A549 (cell line): Measurements from ENCODE around the gene HOGA1. TPM values are rescaled to one million over a fixed set of nuclear protein-coding genes. Genes with fewer than 3 reads are reported as not detected.
A peak's percentile ranks its signal among the peaks of the same experiment; 100 is the strongest.
"Not testable (repeated sequence)": the region's sequence is repeated elsewhere in the genome, so short reads cannot be mapped to it uniquely, and the experiment has no call there.

Experiments used
- ATAC-seq, 2 experiments: fragments of 200-7000 bp in 1 of 2; fragments of >200 bp in 1 of 2; cut with Nextera tagmentation in 1 of 2; cut with Tn5 transposase in 1 of 2; 3 replicates each; pipeline versions ENCODE4 v1.8.0 to v1.9.1; 2018 to 2020; ENCODE audit warnings: mild to moderate bottlenecking in 1 of 2, moderate library complexity in 1 of 2
- CTCF ChIA-PET: fragments of 300-600 bp; sonication (Branson Sonifier 250); formaldehyde crosslinking; extraction: SDS; loops from one replicate; lab custom pipeline; 2021; ENCODE audit warnings: antibody characterized with exemption, inconsistent platforms; lab: Yijun Ruan, JAX
- POLR2A ChIA-PET: fragments of 350-600 bp; formaldehyde crosslinking; extraction: SDS; loops from one replicate; lab custom pipeline; 2021; ENCODE audit warnings: antibody characterized with exemption, inconsistent platforms; lab: Yijun Ruan, JAX
- DNase-seq, 2 experiments: peaks; one replicate each; pipeline versions ENCODE4 v3.0.0 to v3.0.0-alpha.2; 2011 to 2016; ENCODE audit warnings: low read depth in 1 of 2, low spot score in 1 of 2
- FAIRE-seq: peaks from 2 replicates; lab custom pipeline; 2011; peaks lifted over from hg19 to GRCh38; lab: Jason Lieb, UNC
- H3K27ac ChIP-seq, 2 experiments: fragments of >200 bp; sonication (Bioruptor Twin); formaldehyde crosslinking; 3 replicates each; pipeline ENCODE4 v1.5.1; 2016 to 2017
- H3K4me1 ChIP-seq: fragments of >200 bp; sonication (Bioruptor Twin); formaldehyde crosslinking; 3 replicates; pipeline ENCODE4 v1.6.1; 2016
- H3K4me2 ChIP-seq: fragments of >200 bp; sonication (Bioruptor Twin); formaldehyde crosslinking; 3 replicates; pipeline ENCODE4 v1.6.1; 2016
- H3K4me3 ChIP-seq: fragments of >200 bp; sonication (Bioruptor Twin); formaldehyde crosslinking; 3 replicates; pipeline ENCODE4 v1.5.1; 2016
- H3K9me3 ChIP-seq: fragments of >200 bp; sonication (Bioruptor Twin); formaldehyde crosslinking; 3 replicates; pipeline ENCODE4 v1.6.1; 2016
- CEBPB ChIP-seq, 2 experiments: fragments of >200 bp in 1 of 2; sonication (Bioruptor Twin) in 1 of 2; formaldehyde crosslinking in 1 of 2; IDR thresholded peaks; 2 replicates each; pipeline ENCODE4 v1.6.1; 2012 to 2016
- HOXB13 ChIP-seq: fragments of 250-450 bp; sonication (Bioruptor Pico); IDR thresholded peaks from 2 replicates; pipeline ENCODE4 v1.5.0; 2020; ENCODE audit warnings: low read depth, mild to moderate bottlenecking, moderate library complexity
- MAFK ChIP-seq: fragments of 450-650 bp; IDR thresholded peaks from 2 replicates; pipeline ENCODE4 v1.6.1; 2014; ENCODE audit not compliant: partially characterized antibody
- RAD21 ChIP-seq, 2 experiments: fragments of >200 bp in 1 of 2; sonication (Bioruptor Twin) in 1 of 2; formaldehyde crosslinking in 1 of 2; IDR thresholded peaks in 1 of 2; conservative IDR thresholded peaks in 1 of 2; 2 replicates in 1 of 2; 3 replicates in 1 of 2; pipeline ENCODE4 v1.6.1; 2012 to 2018; ENCODE audit warnings: inconsistent platforms in 1 of 2
- SMC3 ChIP-seq: fragments of >200 bp; sonication (Bioruptor Twin); formaldehyde crosslinking; IDR thresholded peaks from 3 replicates; pipeline ENCODE4 v1.6.1; 2018; ENCODE audit warnings: inconsistent platforms
- WGBS: methylation state at CpG from one replicate; pipeline ENCODE4 v1.1.6; 2017; ENCODE audit errors: missing lambda C conversion rate; 5-methylcytosine and 5-hydroxymethylcytosine counted together
- polyA plus RNA-seq, 4 experiments: library from polyadenylated mRNA; depleted of rRNA in 3 of 4; stranded (reverse); fragments of >200 nt; fragmentation: RNase III in 1 of 4; extraction: RNeasy Plus Mini Kit Qiagen cat#74134 plus additional on column Dnase treatment in 1 of 4; gene quantifications; 2 replicates in 3 of 4; 3 replicates in 1 of 4; pipeline ENCODE4 v1.2.3, GENCODE V29; 2011 to 2017
- TF ChIP-seq, protein P1 (sequence below): fragments of 450-650 bp; IDR thresholded peaks from 2 replicates; pipeline ENCODE4 v1.6.1; 2014; ENCODE audit warnings: antibody characterized with exemption
- TF ChIP-seq, protein P2 (sequence below): fragments of >200 bp; sonication (Bioruptor Twin); formaldehyde crosslinking; IDR thresholded peaks from 3 replicates; pipeline ENCODE4 v1.5.1; 2016

The HOGA1 gene
- polyA plus RNA-seq, 2 of the 4 experiments (the other 2 are of a cell fraction), result 2.0 to 3.1 TPM

DNA sequence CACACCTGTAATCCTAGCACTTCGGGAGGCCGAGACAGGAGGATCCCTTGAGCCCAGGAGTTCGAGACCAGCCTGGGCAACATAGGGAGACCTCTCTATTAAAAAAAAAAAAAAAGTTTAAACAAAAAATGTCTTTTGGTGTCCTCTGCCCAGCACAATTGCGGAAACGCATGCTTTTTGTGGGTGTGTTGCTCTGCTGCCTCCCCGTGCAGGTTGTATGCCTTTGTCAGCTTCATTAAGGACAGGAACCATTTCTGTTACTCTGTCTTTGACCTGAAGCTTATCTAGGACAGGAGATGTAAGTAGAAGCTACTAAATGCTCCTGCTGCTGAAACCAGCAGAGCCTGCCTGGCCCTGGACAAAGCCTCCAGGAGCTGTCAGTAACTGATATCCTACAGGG lies 32.9 kb upstream of the HOGA1 start (continued):
- TF ChIP-seq, protein P1, sequence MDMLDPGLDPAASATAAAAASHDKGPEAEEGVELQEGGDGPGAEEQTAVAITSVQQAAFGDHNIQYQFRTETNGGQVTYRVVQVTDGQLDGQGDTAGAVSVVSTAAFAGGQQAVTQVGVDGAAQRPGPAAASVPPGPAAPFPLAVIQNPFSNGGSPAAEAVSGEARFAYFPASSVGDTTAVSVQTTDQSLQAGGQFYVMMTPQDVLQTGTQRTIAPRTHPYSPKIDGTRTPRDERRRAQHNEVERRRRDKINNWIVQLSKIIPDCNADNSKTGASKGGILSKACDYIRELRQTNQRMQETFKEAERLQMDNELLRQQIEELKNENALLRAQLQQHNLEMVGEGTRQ, result no peak
- no peak for TF ChIP-seq MAFK

DNA sequence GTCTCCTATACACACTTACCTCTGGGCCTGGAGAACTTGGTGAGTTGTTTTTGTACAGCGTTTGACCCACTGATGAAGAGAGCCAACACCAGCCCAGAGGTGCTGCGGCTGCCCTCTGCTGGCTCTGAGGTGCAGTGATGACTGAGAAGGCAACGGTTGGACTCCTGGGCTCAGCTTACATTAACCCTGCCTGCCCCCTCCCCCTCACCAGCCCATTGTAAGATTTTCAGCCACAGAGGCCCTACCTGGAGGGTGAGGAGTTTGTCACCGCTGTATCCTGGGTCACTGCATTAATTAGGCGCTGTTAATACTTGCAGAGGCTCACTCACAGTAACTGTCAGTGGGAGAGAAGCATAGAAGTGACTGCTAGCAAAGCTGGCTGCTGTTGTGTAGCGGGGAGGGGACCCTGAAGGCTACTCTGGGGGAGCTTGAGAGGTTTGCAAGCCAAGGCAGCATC lies 30.6 kb upstream of the HOGA1 start:
- FAIRE-seq (peak; percentile 23), DNase-seq (peak; percentile 74 to 76), ATAC-seq (peak; percentile 98 to 100)
- no peaks in the 10 kb centered on the region for H3K9me3 ChIP-seq
- TF ChIP-seq, protein P2, sequence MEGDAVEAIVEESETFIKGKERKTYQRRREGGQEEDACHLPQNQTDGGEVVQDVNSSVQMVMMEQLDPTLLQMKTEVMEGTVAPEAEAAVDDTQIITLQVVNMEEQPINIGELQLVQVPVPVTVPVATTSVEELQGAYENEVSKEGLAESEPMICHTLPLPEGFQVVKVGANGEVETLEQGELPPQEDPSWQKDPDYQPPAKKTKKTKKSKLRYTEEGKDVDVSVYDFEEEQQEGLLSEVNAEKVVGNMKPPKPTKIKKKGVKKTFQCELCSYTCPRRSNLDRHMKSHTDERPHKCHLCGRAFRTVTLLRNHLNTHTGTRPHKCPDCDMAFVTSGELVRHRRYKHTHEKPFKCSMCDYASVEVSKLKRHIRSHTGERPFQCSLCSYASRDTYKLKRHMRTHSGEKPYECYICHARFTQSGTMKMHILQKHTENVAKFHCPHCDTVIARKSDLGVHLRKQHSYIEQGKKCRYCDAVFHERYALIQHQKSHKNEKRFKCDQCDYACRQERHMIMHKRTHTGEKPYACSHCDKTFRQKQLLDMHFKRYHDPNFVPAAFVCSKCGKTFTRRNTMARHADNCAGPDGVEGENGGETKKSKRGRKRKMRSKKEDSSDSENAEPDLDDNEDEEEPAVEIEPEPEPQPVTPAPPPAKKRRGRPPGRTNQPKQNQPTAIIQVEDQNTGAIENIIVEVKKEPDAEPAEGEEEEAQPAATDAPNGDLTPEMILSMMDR, result peak; percentile 86
- no peak for TF ChIP-seq CEBPB (IDR thresholded peaks at IDR 0.05)
- TF ChIP-seq SMC3, result peak; percentile 95
- peak; percentile 89 to 91 for TF ChIP-seq RAD21 (conservative IDR thresholded peaks at IDR 0.05 in 1 of 2, IDR thresholded peaks at IDR 0.05 in 1 of 2)
- no peak for TF ChIP-seq HOXB13 (CRISPR knock-in tag)
- CTCF ChIA-PET, result interaction anchor here (0.5 to 12.4 kb wide), 50 partner anchors 8 to 493 kb away, joined by 3 to 218 read pairs (median 4); partner anchors contain the start of genes ANKRD2 and UBTD1
- 25% methylated on average over 5 of the region's 6 CpGs for WGBS
- POLR2A ChIA-PET, result interaction anchor here (1.0 to 1.4 kb wide), 3 partner anchors 54 to 87 kb away, joined by 3 to 5 read pairs (median 4); partner anchors contain the start of gene UBTD1
- H3K4me2 ChIP-seq, result 0 out of 3 replicates have a peak overlapping the region, but pooled peaks have one; percentile 16
- no peak overlapping the region for H3K4me3 ChIP-seq
- H3K27ac ChIP-seq, result peak overlapping the region in 1 of 2 experiments; percentile 66; a peak in 3 of 6 replicates
- peaks cover 8% of the 10 kb centered on the region for H3K4me1 ChIP-seq

DNA sequence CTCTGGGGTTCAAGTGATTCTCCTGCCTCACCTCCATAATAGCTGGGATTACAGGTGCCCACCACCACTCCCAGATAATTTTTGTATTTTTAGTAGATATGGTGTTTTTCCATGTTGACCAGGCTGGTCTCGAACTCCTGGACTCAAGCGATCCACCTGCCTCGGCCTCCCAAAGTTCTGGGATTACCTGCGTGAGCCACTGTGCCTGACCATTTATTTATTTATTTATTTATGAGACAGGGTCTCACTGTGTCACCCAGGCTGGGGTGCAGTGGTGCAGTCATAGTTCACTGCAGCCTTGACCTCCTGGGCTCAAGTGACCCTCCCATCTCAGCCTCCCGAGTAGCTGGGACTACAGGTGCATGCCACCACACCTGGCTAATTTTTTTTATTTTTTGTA lies 29.9 kb upstream of the HOGA1 start:
- ATAC-seq, H3K4me2 ChIP-seq, FAIRE-seq, H3K9me3 ChIP-seq, DNase-seq, H3K4me3 ChIP-seq, H3K4me1 ChIP-seq, H3K27ac ChIP-seq: not testable (repeated sequence)
- ChIA-PET POLR2A (interaction anchor here (1.1 kb wide), 1 partner anchor 55 kb away, joined by 5 read pairs; the partner anchor contains the start of gene UBTD1), CTCF (interaction anchor here (0.6 to 12.4 kb wide), 39 partner anchors 10 to 146 kb away, joined by 3 to 218 read pairs (median 4); partner anchors contain the start of genes ANKRD2 and UBTD1)
- WGBS, result 93% methylated on average over 5 of the region's 5 CpGs

DNA sequence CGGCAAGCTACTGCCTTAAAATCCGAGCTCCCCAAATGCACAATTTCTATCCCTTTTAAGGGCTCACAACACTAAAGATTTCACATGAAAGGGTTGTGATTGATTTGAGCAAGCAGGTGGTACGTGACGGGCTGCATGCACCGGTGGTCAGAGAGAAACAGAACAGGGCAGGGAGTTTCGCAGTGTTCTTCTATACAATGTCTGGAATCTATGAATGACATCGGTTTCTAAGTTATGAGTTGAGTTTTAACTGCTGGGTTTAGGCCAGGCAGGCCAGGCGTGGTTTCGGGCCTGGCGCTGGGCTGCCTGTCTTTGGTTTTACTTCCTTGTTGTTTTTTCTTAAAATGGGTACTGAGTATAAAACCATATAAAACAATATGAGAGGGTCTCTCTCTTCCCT lies 28.6 kb upstream of the HOGA1 start:
- H3K4me2 ChIP-seq, H3K4me3 ChIP-seq, H3K4me1 ChIP-seq, H3K27ac ChIP-seq, DNase-seq, H3K9me3 ChIP-seq, FAIRE-seq, POLR2A ChIA-PET, ATAC-seq: not testable (repeated sequence)
- WGBS, result 73% methylated on average over 10 of the region's 10 CpGs
- CTCF ChIA-PET, result interaction anchor here (1.0 to 12.4 kb wide), 7 partner anchors 10 to 94 kb away, joined by 3 to 218 read pairs (median 11); partner anchors contain the start of gene ANKRD2

DNA sequence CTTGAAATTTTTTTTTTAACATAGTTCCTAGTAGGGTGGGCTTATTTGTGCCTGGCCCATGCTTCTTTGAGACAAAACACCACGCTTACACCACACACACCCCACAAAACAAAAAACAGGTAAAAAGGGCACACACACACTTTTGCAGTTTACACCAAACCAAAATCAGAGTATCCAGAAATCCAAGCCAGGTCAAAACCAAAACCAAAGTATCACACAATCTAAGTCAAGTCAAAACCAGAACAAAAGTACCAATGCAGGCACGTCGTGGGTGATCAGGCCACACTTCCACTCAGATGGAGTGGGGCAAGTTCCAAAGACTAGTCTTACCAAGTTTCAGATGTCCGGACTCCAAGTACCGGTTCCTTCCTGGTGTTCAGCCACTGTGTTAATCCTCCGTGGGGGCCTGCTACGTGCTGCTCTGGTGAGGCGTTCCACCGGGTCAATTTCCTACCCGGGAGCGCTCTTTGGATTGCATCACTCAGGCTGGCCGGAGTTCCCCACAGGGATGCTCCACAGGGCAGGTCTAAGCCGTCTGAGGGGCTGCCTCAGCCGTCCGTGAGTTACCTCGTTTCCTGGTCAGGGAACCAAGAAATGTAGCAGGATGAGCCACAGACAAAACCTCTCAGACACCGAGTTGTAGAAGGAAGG lies 23.3 kb upstream of the HOGA1 start:
- H3K9me3 ChIP-seq, DNase-seq, H3K27ac ChIP-seq, H3K4me2 ChIP-seq, H3K4me3 ChIP-seq, FAIRE-seq, H3K4me1 ChIP-seq, POLR2A ChIA-PET, ATAC-seq: not testable (repeated sequence)
- WGBS, result 92% methylated on average over 17 of the region's 17 CpGs
- CTCF ChIA-PET, result interaction anchor here (1.6 to 12.4 kb wide), 2 partner anchors 11 to 27 kb away, joined by 3 to 131 read pairs; partner anchors contain the start of gene ANKRD2

DNA sequence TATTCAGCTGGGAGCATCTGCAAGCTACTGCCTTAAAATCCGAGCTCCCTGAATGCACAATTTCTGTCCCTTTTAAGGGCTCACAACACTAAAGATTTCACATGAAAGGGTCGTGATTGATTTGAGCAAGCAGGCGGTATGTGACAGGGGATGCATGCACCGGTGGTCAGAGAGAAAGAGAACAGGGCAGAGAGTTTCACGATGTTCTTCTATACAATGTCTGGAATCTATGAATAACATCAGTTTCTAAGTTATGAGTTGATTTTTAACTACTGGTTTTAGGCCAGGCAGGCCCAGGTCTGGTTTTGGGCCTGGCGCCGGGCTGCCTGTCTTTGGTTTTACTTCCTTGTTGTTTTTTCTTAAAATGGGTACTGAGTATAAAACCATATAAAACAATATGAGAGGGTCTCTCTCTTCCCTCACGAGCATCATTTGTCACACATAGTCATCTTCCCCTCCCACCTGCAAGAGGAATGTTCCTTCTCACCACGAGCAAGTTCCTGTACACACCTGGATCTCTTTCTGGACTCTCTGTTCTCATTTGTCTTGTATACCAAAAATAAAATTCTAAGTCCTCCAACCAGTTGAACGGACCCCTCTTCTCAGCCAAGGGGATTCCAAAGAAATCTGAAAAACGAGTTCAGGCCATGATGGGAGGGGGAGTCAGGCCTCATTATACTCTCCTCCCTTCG lies 22.7 kb upstream of the HOGA1 start:
- FAIRE-seq, H3K9me3 ChIP-seq, DNase-seq, H3K4me2 ChIP-seq, ATAC-seq, H3K4me1 ChIP-seq, H3K4me3 ChIP-seq, H3K27ac ChIP-seq, POLR2A ChIA-PET: not testable (repeated sequence)
- CTCF ChIA-PET, result interaction anchor here (12.4 kb wide), 1 partner anchor 11 kb away, joined by 131 read pairs; the partner anchor contains the start of gene ANKRD2
- WGBS, result 85% methylated on average over 12 of the region's 12 CpGs

DNA sequence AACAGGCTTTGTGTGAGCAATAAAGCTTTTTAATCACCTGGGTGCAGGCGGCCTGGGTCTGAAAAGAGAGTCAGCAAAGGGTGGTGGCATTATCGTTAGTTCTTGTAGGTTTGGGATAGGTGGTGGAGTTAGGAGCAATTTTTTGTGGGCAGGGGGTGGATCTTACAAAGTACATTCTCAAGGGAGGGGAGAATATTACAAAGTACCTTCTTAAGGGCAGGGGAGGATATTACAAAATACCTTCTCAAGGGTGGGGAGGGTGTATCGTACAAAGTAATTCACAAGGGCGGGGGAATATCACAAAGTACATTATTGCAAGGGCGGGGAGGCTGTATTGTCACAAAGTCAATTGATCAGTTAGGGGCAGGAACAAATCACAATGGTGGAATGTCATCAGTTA lies 21.9 kb upstream of the HOGA1 start:
- H3K4me1 ChIP-seq, H3K27ac ChIP-seq, DNase-seq, H3K4me3 ChIP-seq, H3K9me3 ChIP-seq, FAIRE-seq, ATAC-seq, H3K4me2 ChIP-seq, POLR2A ChIA-PET: not testable (repeated sequence)
- CTCF ChIA-PET, result interaction anchor here (12.4 kb wide), 1 partner anchor 10 kb away, joined by 131 read pairs; the partner anchor contains the start of gene ANKRD2
- WGBS, result 90% methylated on average over 5 of the region's 5 CpGs
